Transverse colon (tissue), 4 donors: ENCODE data around the gene PGP. TPM values are rescaled to one million over a fixed set of nuclear protein-coding genes. Genes with fewer than 3 reads are reported as not detected.

ENCODE experiments used
- DNase-seq: peaks from one replicate; pipeline ENCODE4 v3.0.0-alpha.2; 2019
- H3K27ac ChIP-seq, 4 donors: fragments of 200-600 bp; sonication (generic); 2 replicates each; pipeline ENCODE4 v1.5.1; 2016 to 2018; ENCODE audit warnings: inconsistent platforms in 4 of 4
- H3K27me3 ChIP-seq: fragments of 200-600 bp; sonication (generic); 2 replicates; pipeline ENCODE4 v1.5.1; 2017; ENCODE audit warnings: inconsistent platforms
- H3K36me3 ChIP-seq, 4 donors: fragments of 200-600 bp; sonication (generic); 2 replicates each; pipeline ENCODE4 v1.5.1; 2017 to 2019; ENCODE audit warnings: inconsistent platforms in 4 of 4
- H3K4me1 ChIP-seq, 4 donors: fragments of 200-600 bp; sonication (generic); 2 replicates each; pipeline ENCODE4 v1.5.1; 2017 to 2020; ENCODE audit warnings: inconsistent platforms in 4 of 4
- H3K4me3 ChIP-seq, 4 donors: fragments of 200-600 bp; sonication (generic); 1 replicate in 1 of 4; 2 replicates in 3 of 4; pipeline versions ENCODE4 v1.5.1 to v1.6.1; 2017 to 2019; ENCODE audit warnings: inconsistent platforms in 4 of 4
- H3K9me3 ChIP-seq, 2 donors: fragments of 200-600 bp; sonication (generic); 2 replicates each; pipeline ENCODE4 v1.5.1; 2017 to 2019; ENCODE audit warnings: inconsistent platforms in 2 of 2
- CTCF ChIP-seq, 5 experiments: fragments of 200-600 bp in 3 of 5; fragments of 450-650 bp in 2 of 5; sonication (generic) in 3 of 5; IDR thresholded peaks; 1 replicate in 2 of 5; 2 replicates in 3 of 5; pipeline ENCODE4 v1.5.1; 2016 to 2017; ENCODE audit warnings: antibody characterized with exemption in 5 of 5, inconsistent platforms in 3 of 5, mild to moderate bottlenecking in 2 of 5, moderate library complexity in 1 of 5
- EP300 ChIP-seq: sonication (generic); formaldehyde crosslinking; IDR thresholded peaks from one replicate; pipeline ENCODE4 v1.6.1; 2017; ENCODE audit warnings: antibody characterized with exemption, low read depth
- POLR2A ChIP-seq: fragments of 450-650 bp; IDR thresholded peaks from one replicate; pipeline ENCODE4 v1.6.1; 2016; ENCODE audit warnings: antibody characterized with exemption, mild to moderate bottlenecking, moderate library complexity
- POLR2AphosphoS5 ChIP-seq, 3 donors: sonication (generic); formaldehyde crosslinking; IDR thresholded peaks; one replicate each; pipeline ENCODE4 v1.6.1; 2016; ENCODE audit warnings: antibody characterized with exemption in 3 of 3
- WGBS, 2 donors: methylation state at CpG; one replicate each; pipeline ENCODE4 v1.1.5; 2018; ENCODE audit warnings: low coverage in 1 of 2; 5-methylcytosine and 5-hydroxymethylcytosine counted together
- in situ Hi-C, 4 donors: fragments of 200-750 bp; cut with MboI; loops; one replicate each; pipeline versions ENCODE4 v1.15.0 to v1.15.1; 2017; ENCODE audit warnings: low sequenced_read_pairs in 3 of 4, low pct_ligation_motif_present in 1 of 4, low pct_unique_long_range_greater_than_20kb in 1 of 4
- intact Hi-C: fragments of 100-400 bp; cut with DNase I; formaldehyde crosslinking; loops from one replicate; pipeline ENCODE4 v1.15.1; 2023; ENCODE audit warnings: low total_unique reads
- total RNA-seq, 4 donors: library from RNA; depleted of rRNA; stranded (reverse); fragments of >200 nt; gene quantifications; one replicate each; pipeline ENCODE4 v1.1.0, GENCODE V29; 2016

Gene PGP
- total RNA-seq, 4 donors from 2014 or later: 18.0 to 49.0 (median 29.5) TPM

- no peaks in the 10 kb centered on the region for H3K27me3 ChIP-seq
- intact Hi-C loops (no loop called here), in situ Hi-C loops (loop anchor here in 1 of 4 donors (25.0 kb wide), 1 partner anchor 310 kb away; the partner anchor contains the start of gene TBC1D24)
- no peaks in the 10 kb centered on the region for H3K4me1 ChIP-seq
- TF ChIP-seq CTCF (IDR thresholded peaks at IDR 0.05): no peak
- no peak for TF ChIP-seq EP300
- no peak for TF ChIP-seq POLR2A
- TF ChIP-seq POLR2AphosphoS5 (IDR thresholded peaks at IDR 0.05): no peak
- no peaks in the 10 kb centered on the region for H3K9me3 ChIP-seq
- 88% methylated on average over 20 of the region's 20 CpGs; no CpG with 5 or more reads in 1 of the 2 donors for WGBS, 2 donors
- H3K4me3 ChIP-seq: no peak overlapping the region
- no peak overlapping the region for H3K27ac ChIP-seq
- no peak for DNase-seq
- H3K36me3 ChIP-seq: peaks cover 0 to 31% (median 14%) of the 10 kb centered on the region in 4 donors
These were observed 37.1 kb downstream of the PGP start for GRCh38 chr16:2177561-2177960.

GRCh38 chr16:2177101-2177500 lies 37.5 kb downstream of the PGP start:
- H3K27ac ChIP-seq: no peak overlapping the region
- H3K36me3 ChIP-seq: peaks cover 0 to 31% (median 14%) of the 10 kb centered on the region in 4 donors
- WGBS, 2 donors: 93 to 100% methylated on average over 1 to 18 of the region's 18 CpGs
- no peaks in the 10 kb centered on the region for H3K4me1 ChIP-seq
- no peak for TF ChIP-seq EP300
- no peak for TF ChIP-seq POLR2AphosphoS5 (IDR thresholded peaks at IDR 0.05)
- TF ChIP-seq POLR2A: no peak
- no peak for TF ChIP-seq CTCF (IDR thresholded peaks at IDR 0.05)
- H3K27me3 ChIP-seq: no peaks in the 10 kb centered on the region
- no peak for DNase-seq
- H3K9me3 ChIP-seq: no peaks in the 10 kb centered on the region
- H3K4me3 ChIP-seq: no peak overlapping the region
- intact Hi-C loops (no loop called here), in situ Hi-C loops (loop anchor here in 1 of 4 donors (25.0 kb wide), 1 partner anchor 310 kb away; the partner anchor contains the start of gene TBC1D24)

GRCh38 chr16:2176047-2176446 lies 38.6 kb downstream of the PGP start:
- intact Hi-C loops (no loop called here), in situ Hi-C loops (loop anchor here in 1 of 4 donors (25.0 kb wide), 1 partner anchor 311 kb away; the partner anchor contains the start of gene TBC1D24)
- Histone ChIP-seq H3K27me3 (no peaks in the 10 kb centered on the region), H3K9me3 (no peaks in the 10 kb centered on the region), H3K4me1 (no peaks in the 10 kb centered on the region), H3K27ac (no peak overlapping the region), H3K4me3 (no peak overlapping the region), H3K36me3 (peaks cover 0 to 31% (median 14%) of the 10 kb centered on the region in 4 donors)
- TF ChIP-seq POLR2A (no peak), EP300 (no peak), CTCF (IDR thresholded peaks at IDR 0.05) (no peak), POLR2AphosphoS5 (IDR thresholded peaks at IDR 0.05) (no peak)
- WGBS, 2 donors: 95% methylated on average over 13 of the region's 23 CpGs; no CpG with 5 or more reads in 1 of the 2 donors
- no peak for DNase-seq

GRCh38 chr16:2175454-2175853 lies 39.2 kb downstream of the PGP start:
- Histone ChIP-seq H3K4me3 (no peak overlapping the region), H3K9me3 (no peaks in the 10 kb centered on the region), H3K4me1 (no peaks in the 10 kb centered on the region), H3K27ac (no peak overlapping the region), H3K27me3 (no peaks in the 10 kb centered on the region), H3K36me3 (peaks cover 0 to 31% (median 14%) of the 10 kb centered on the region in 4 donors)
- DNase-seq: no peak
- TF ChIP-seq EP300: no peak
- no peak for TF ChIP-seq CTCF (IDR thresholded peaks at IDR 0.05)
- no peak for TF ChIP-seq POLR2A
- TF ChIP-seq POLR2AphosphoS5 (IDR thresholded peaks at IDR 0.05): no peak
- in situ Hi-C loops (loop anchor here in 1 of 4 donors (25.0 kb wide), 1 partner anchor 312 kb away; the partner anchor contains the start of gene TBC1D24), intact Hi-C loops (no loop called here)
- 99% methylated on average over 10 of the region's 10 CpGs; no CpG with 5 or more reads in 1 of the 2 donors for WGBS, 2 donors
